HG02938 (cell line): ENCODE measurements around the gene GLYATL1.

Experiments used
- ATAC-seq: cut with Tn5 transposase; IDR thresholded peaks from one replicate; pipeline ENCODE4 v1.9.1; 2021; ENCODE audit warnings: mild to moderate bottlenecking, moderate library complexity; ENCODE audit not compliant: unreplicated experiment

Gene GLYATL1

DNA sequence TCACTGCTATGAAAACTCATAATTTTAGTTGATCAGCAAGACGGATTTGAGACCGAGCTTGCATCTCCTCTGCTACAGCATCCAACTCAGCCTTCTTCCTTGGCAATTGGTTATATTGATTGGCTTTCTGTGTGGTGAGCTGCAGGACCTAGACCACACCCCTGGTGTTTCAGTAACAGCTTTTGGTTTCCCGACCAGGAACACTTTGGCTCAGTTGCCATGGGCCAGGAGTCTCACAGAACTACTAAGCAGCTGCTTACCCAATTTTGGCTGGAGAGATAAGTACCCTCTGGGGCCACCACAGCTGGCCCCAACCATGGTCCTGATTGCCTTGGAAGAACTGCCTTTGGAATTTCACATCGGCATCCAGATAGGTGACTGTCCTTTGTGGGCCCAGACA is at the start of gene GLYATL1:
Gene GLYATL1, plus strand, starts transcription at position 212 of the 400 bp plus-strand sequence. CDS start 7,600 bp downstream, outside the sequence.
- no peak for ATAC-seq

GRCh38 chr11:58893899-58894298 is 45.4 kb upstream of the GLYATL1 start:
- ATAC-seq: no peak

GRCh38 chr11:58898106-58898505 is 41.2 kb upstream of the GLYATL1 start:
- no peak for ATAC-seq

DNA sequence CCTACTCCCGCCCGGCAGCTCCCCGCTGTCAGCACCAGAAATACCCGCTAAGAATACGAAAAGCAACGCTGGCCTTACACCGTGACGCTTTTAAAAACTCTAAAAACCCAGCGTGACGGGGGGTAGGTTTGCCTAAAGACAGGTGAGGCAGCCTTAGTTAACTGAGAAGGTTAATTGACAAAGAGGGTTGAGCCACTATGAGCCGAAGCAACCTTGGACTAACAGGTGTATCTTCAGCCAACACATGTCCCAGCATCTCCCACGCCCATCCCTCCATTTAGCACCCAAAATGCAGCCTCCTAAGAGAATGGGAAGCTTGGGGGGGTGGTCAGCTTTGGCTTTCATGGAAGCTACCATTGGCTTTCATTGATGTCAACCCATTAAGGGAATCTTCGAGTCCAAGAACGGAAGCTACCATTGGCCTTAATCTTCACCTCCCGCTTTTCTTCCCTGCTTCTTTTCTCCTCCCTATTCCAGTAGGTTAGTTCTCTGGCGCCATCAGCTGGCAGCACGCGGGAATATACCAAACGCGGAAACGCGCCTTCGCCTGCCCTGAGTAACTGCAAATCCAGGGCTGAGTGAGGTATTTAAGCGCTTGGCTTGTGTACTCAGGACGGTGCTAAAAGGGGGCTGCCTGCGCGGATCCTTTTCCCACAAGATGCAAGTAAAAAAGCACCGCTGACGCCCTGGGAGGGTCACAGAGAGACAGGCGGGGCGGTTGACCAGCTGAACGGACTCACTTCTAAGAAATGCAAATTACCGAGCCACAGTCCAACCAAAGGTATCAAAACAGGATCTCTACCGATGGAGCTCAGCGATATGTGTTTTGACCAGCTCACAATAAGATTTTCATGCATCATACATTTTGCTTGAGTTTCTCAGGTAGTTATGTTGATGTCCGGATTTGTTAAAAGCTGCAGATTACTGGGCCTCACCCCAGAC is 38.5 kb upstream of the GLYATL1 start:
- no peak for ATAC-seq

GRCh38 chr11:58902881-58903280 is 36.4 kb upstream of the GLYATL1 start:
- no peak for ATAC-seq

DNA sequence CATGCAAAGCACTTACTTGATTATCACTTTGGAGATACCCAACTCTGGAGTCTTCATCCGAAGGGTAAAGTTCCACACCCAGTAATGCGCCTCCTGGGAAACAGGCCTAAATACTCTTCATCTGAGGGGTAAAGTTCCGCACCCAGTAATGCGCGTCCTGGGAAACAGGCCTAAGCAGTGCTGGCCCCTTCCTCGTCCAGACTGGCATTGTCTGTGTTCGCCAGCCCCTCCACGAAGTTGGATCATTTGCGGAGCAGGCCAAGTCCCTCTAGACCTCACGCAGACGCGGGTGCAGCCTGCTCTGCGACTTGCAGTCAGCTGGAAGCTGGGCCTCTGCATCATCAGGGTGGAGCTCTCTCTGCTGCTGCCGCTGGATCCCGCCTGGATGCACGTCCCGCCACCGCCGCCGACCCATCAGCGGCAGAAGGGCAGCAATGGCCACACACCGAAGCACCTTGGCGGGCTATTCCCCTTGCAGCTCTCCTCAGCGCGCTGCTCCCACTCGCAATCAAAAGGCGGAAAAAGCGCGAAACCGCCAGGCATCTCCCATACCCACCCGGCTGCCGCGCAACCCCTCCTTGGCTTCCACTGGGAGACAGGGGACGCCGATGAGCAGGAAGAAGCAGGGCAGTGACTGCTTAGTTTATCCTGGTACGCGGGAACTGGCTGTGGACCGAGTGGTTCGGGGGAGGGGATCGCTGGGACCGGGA is 34.1 kb upstream of the GLYATL1 start:
- ATAC-seq: no peak

DNA sequence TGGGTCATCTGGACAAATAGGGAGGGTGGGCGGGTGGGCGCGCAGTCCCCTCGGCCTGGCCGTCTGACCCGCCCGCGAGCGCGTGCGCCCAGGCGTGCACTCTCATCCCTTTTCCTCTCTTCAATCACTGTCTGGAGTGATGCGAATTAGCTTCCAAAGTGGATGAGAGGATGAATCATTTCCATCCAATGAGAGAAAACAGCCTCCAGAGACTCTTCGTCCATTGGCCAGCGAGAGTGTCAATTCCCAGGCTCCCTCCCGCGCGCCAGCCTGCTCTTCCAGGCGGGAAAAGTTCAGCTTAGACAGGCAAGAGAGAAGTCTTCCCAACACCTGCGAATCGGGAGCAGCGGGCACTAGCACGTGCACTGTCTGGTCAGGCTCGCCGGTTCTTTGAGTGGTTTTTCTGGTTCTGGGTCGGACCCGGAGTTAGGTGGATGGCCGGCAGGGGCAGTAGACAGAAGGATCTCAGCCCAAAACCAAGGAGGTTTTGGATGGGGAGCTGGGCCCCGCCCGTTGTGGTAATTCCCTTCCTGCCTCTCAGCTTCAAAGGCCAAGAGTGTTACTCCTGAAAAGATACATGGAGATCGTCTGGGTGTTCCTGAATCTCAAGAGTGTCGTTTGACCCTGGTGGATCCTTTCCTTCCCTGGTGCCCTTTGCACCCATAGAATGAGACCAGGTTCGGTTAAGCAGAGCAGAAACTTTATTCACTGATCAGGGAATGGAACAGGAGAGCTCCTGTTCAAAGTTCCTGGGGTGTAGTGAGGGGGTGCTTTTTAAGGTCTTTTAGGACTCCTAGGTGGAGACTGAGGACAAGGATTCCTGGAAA is 33.4 kb upstream of the GLYATL1 start:
- ATAC-seq: no peak

DNA sequence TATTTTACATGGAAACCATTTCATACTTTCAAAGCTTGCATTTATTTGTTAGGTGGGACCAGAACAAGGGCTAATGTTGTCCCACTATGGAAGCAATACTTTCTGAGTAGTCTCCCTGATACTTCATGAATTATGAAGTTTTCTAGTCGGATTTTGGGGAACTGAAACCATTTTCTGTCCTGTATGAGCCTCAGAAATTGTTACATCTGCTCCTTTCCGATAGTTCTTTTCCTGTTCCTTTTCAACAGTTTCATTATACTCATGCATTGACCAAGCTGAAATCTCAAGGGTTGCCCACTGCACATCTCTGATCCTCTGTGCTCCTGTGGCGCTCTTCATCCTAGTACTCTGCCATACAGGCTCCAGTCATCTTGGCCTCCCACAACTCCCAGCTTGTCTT is 31.5 kb upstream of the GLYATL1 start:
- ATAC-seq: no peak

GRCh38 chr11:58912124-58912523 is 27.2 kb upstream of the GLYATL1 start:
- ATAC-seq: no peak

- no peak for ATAC-seq
Measured at GRCh38 chr11:58913685-58914084, 25.6 kb upstream of the GLYATL1 start.

- no peak for ATAC-seq
Measured at GRCh38 chr11:58914821-58915543, 24.3 kb upstream of the GLYATL1 start.

DNA sequence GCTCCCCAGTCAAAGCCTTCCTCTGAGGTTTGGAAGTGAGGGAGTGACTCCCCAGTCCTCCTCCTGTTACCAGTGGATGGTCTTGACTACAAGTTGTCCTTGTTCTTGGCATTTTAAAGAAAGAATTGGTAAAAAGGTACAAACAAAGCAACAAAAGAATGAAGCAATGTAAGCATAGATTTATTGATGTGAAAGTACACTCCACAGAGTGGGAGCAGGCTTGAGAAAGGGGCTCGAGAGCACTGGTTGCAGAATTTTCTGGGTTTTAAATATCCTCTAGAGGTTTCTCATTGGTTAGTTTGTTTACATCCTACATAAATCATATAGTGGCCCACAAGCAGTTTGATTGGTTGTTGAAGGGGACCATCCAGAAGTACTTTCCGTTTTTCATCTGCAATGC is 22.7 kb upstream of the GLYATL1 start:
- no peak for ATAC-seq

DNA sequence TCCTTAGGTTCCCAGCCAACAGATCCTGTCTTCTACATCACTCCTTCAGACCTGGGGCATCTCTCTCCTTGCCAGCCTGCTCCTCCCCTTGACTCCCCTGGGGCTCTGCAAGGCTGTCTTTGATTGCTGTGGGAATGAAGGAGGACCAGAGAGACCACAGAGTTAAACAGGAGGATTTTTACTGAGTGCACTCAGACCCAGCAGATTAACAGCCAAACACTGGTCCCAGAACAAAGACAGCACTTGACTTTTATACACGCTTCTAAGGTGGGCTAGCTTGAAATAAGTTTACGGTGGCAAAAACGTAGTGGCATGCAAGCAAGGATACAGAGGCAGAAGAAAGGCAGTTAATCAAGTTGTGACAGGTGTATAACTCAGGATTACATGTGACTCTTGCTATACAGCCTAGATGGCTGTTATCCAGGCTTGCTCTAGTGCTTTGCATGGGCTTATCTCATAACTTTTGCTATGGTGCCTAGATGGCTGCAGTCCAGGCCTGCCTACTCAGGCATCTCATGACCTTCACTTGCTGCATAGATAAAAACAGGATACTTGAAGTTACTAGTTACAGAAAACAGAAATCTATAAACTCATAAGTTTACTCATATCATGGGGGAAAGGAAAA is 22.0 kb upstream of the GLYATL1 start:
- ATAC-seq: no peak

DNA sequence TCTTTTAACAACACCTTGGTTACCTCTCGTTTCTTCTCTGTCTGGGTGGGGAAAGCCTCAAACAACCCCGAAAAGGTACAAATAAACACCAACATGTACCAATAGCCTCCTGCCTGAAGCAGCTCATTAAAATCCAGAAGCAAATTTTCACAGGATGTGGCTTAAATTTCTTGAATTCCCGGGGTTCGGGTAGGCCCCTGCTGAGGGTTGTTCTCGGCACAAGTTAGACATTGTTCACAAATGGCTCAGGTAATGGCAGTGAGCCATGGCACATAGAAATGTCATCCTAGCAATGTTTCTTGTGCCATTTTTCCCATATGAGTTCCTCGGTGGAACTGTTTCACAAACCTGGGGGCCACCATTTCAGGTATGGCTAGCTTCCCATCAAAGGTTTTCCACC is 19.7 kb upstream of the GLYATL1 start:
- no peak for ATAC-seq

GRCh38 chr11:58919980-58920379 is 19.3 kb upstream of the GLYATL1 start:
- no peak for ATAC-seq

GRCh38 chr11:58921778-58922390 is 17.4 kb upstream of the GLYATL1 start:
- no peak for ATAC-seq

DNA sequence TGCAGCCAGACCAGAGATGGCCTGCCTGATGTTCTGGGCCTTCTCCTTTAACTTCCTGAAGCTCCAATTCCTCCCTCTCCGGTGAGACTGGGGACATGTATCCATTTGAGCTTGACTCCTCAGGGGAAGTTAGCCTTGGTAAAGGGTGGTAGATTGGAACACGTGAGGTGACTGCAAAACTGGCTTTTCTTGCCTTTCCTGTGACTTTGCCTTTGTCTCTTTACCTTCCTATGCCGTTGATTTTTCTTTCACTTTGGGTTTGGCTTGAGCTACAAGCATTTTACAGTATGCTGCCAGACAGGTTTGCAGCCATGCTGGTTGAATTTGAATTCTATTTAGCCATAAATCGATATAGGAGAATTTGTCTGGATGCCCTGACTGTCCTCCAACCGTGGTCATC is 16.8 kb upstream of the GLYATL1 start:
- ATAC-seq: no peak

DNA sequence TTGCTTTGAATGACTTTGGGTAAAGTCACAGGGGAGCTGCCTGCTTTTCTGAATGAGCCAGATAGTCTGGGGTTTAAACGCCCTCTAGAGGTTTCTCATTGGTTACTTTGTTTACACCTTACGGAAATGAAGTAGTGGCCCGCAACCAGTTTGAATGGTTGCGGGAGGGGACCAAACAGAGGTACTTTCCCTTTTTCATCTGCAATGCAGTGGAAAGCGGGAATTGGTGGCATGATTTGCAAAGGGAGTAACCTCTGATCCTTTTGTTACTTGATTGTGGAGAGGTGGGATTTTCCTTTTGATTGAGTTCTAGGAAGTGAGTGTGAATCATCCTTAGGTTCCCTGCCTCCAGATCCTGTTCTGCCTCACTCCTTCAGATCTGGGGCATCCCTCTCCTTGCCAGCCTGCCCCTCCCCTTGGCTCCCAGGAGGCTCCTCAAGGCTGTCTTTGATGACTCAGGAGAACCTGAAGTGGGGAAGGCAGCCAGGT is 15.9 kb upstream of the GLYATL1 start:
- peak; percentile 86 for ATAC-seq

DNA sequence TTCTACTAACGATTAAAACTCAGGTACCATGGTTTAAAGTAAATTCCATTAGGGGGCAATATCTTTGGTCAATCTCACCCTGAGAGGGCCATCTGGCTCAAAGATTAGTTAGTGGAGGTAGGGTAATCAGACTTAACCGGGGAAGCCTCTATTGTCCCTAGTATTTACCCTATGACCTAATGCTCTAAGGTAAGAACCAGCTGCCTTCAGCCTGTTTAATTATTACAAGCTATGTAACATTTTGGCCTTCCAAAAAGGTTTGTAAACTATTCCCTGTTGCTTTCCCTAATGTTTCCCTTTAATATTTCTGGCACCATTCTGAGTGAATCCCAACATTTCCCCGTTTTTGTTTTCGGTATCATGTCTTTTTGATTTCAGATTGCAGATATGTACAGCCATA is 15.1 kb upstream of the GLYATL1 start:
- ATAC-seq: no peak
